ENCODE results near the gene TACC2. TPM values are rescaled to one million over a fixed set of nuclear protein-coding genes. Genes with fewer than 3 reads are reported as not detected.
"Not testable (repeated sequence)": the region's sequence is repeated elsewhere in the genome, so short reads cannot be mapped to it uniquely, and the experiment has no call there.

TACC2 gene
- total RNA-seq, 6 experiments from 2014 or later: 16.2 to 21.1 (median 18.8) TPM

- intact Hi-C loops (cut with DNase I): no loop called here
- peak; percentile 73 to 90 (median 85) for DNase-seq
- peak; percentile 94 to 98 (median 98) for ATAC-seq
- no peaks in the 10 kb centered on the region for H3K9me3 ChIP-seq
- H3K36me3 ChIP-seq: no peaks in the 10 kb centered on the region
- H3K4me3 ChIP-seq: no peak overlapping the region
- no peak for TF ChIP-seq POLR2A (IDR thresholded peaks at IDR 0.05)
- TF ChIP-seq, protein P1, sequence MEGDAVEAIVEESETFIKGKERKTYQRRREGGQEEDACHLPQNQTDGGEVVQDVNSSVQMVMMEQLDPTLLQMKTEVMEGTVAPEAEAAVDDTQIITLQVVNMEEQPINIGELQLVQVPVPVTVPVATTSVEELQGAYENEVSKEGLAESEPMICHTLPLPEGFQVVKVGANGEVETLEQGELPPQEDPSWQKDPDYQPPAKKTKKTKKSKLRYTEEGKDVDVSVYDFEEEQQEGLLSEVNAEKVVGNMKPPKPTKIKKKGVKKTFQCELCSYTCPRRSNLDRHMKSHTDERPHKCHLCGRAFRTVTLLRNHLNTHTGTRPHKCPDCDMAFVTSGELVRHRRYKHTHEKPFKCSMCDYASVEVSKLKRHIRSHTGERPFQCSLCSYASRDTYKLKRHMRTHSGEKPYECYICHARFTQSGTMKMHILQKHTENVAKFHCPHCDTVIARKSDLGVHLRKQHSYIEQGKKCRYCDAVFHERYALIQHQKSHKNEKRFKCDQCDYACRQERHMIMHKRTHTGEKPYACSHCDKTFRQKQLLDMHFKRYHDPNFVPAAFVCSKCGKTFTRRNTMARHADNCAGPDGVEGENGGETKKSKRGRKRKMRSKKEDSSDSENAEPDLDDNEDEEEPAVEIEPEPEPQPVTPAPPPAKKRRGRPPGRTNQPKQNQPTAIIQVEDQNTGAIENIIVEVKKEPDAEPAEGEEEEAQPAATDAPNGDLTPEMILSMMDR (IDR thresholded peaks at IDR 0.05): no peak
- peak overlapping the region in 2 of 3 donors; percentile 17 to 67 for H3K27ac ChIP-seq
- H3K4me1 ChIP-seq: peaks cover 0 to 26% (median 0%) of the 10 kb centered on the region in 4 donors
- 35% methylated on average over 5 of the region's 8 CpGs for WGBS (ENCODE audit: insufficient coverage, low coverage, low lambda C conversion rate, missing lambda C conversion rate)
- no peaks in the 10 kb centered on the region for H3K27me3 ChIP-seq
Observed at GRCh38 chr10:122013311-122013780, 24.4 kb downstream of the TACC2 start.

DNA sequence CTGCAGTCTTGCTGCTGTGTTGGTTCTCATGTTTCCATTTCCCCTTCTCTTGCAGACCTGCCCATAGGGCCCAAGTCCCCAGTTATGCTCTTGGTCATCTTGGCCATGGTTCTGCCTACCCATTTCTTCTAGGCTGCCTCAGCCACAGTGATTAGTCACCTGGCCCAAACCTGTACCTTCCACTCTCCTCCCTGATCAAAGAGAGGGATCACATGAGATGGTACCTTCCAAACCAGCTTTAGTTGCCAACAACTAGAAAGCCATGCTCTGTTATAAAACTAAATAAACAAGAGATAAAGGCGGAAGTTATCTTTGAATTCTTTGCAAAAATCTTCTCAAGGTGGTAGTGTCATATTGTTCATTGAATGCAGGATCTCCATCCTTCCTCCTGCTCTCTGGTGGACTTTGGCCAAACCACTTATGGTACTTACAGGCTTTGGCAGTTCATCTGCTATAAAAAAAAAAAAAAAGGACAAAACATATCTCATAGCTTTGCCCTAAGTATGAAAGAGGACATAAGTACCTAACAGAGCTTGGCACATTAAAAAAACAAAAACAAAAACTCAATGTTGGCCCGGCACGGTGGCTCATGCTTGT is 25.8 kb downstream of the TACC2 start:
- no peak overlapping the region for H3K4me3 ChIP-seq
- WGBS (ENCODE audit: insufficient coverage, low coverage, low lambda C conversion rate, missing lambda C conversion rate): 40% methylated on average over 3 of the region's 3 CpGs
- TF ChIP-seq POLR2A (IDR thresholded peaks at IDR 0.05): no peak
- TF ChIP-seq, protein P1 (IDR thresholded peaks at IDR 0.05): no peak
- no peaks in the 10 kb centered on the region for H3K36me3 ChIP-seq
- ATAC-seq (peak in 3 of 4 donors; percentile 10 to 21 (median 11)), DNase-seq (no peak)
- intact Hi-C loops (cut with DNase I): no loop called here
- H3K9me3 ChIP-seq: no peaks in the 10 kb centered on the region
- no peaks in the 10 kb centered on the region for H3K27me3 ChIP-seq
- H3K27ac ChIP-seq: peak overlapping the region in 1 of 3 donors; percentile 67
- peaks cover 0 to 26% (median 0%) of the 10 kb centered on the region in 4 donors for H3K4me1 ChIP-seq

DNA sequence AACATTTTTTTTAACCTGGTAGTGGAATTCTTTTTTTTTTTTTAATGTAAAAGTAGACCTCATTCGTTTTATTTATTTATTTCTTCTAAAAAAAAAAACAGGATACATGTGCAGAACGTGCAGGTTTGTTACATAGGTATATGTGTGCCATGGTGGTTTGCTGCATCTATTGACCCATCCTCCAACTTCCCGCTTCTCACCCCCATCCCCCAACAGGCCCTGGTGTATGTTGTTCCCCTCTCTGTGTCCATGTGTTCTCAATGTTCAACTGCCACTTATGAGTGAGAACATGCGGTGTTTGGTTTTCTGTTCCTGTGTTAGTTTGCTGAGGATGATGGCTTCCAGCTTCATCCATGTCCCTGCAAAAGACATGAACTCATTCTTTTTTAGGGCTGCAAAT is 29.0 kb downstream of the TACC2 start:
- DNase-seq; H3K9me3 ChIP-seq; H3K36me3 ChIP-seq; H3K27me3 ChIP-seq; intact Hi-C loops (cut with DNase I); ATAC-seq; H3K4me3 ChIP-seq; H3K27ac ChIP-seq: not testable (repeated sequence)
- WGBS (ENCODE audit: insufficient coverage, low coverage, low lambda C conversion rate, missing lambda C conversion rate): 79% methylated on average over 4 of the region's 4 CpGs
- H3K4me1 ChIP-seq: peaks cover 0 to 21% (median 0%) of the 10 kb centered on the region in 4 donors

DNA sequence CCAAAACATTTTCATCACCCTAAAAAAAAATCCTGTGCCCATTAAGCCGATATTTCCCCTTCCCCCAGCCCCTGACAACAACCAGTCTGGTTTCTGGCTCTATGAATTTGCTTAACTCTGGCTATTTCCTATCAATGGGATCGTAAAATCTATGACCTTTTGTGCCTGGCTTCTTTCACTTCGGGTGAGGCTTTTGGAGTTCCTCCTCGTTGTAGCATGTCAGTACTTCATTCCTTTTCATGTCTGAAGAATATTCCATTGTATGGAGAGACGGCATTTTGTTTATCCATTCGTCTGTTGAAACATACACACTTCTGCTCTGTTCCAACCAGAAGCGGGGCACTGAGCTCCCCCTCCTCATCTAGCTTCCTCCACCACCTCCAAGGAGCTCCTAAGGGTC is 29.5 kb downstream of the TACC2 start:
- ATAC-seq: no peak
- WGBS (ENCODE audit: insufficient coverage, low coverage, low lambda C conversion rate, missing lambda C conversion rate): 49% methylated on average over 7 of the region's 7 CpGs
- no peak overlapping the region for H3K4me3 ChIP-seq
- intact Hi-C loops (cut with DNase I): no loop called here
- peak overlapping the region; percentile 51 to 79 (median 78) for H3K27ac ChIP-seq
- H3K4me1 ChIP-seq: peaks cover 0 to 17% (median 0%) of the 10 kb centered on the region in 4 donors
- TF ChIP-seq POLR2A (IDR thresholded peaks at IDR 0.05): no peak
- TF ChIP-seq, protein P1 (IDR thresholded peaks at IDR 0.05): no peak
- DNase-seq: no peak
- no peaks in the 10 kb centered on the region for H3K27me3 ChIP-seq
- H3K9me3 ChIP-seq: no peaks in the 10 kb centered on the region
- no peaks in the 10 kb centered on the region for H3K36me3 ChIP-seq

DNA sequence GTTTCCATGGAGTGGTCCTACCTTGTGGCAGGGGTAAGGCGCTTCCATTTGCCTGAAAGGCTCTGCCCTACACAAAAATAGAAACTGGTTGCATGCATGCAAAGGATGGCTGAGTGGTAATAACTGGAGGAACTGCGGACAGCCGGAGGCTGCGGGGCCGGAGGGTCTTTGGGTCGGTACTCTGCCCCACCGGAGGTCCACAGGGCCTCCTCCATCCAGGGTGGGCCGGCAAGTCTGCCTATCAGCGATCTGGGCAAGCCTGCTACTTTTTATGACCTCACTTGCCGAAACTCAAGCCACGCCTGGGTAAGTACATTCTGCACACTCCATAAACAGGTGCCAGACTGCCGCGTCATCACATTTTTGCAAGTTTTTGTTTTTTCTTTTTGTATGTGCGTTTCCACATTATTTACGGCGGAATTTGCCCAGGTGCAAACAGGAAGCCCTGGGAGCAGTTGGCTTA is 30.0 kb downstream of the TACC2 start:
- intact Hi-C loops (cut with DNase I): no loop called here
- H3K27me3 ChIP-seq: no peaks in the 10 kb centered on the region
- no peak for TF ChIP-seq POLR2A (IDR thresholded peaks at IDR 0.05)
- TF ChIP-seq, protein P1 (IDR thresholded peaks at IDR 0.05): no peak
- H3K27ac ChIP-seq: peak overlapping the region; percentile 51 to 79 (median 78)
- H3K36me3 ChIP-seq: no peaks in the 10 kb centered on the region
- WGBS (ENCODE audit: insufficient coverage, low coverage, low lambda C conversion rate, missing lambda C conversion rate): 71% methylated on average over 7 of the region's 16 CpGs
- DNase-seq (peak; percentile 30 to 56 (median 56)), ATAC-seq (peak; percentile 59 to 74 (median 69))
- H3K4me1 ChIP-seq: peaks cover 0 to 12% (median 0%) of the 10 kb centered on the region in 4 donors
- no peaks in the 10 kb centered on the region for H3K9me3 ChIP-seq
- peak overlapping the region; percentile 12 to 44 (median 42) for H3K4me3 ChIP-seq
